OCI-LY3 (cell line): Measurements from ENCODE around the gene NR2C2.

ENCODE experiments used
- EZH2phosphoT487 ChIP-seq: fragments of 200-600 bp; shearing (Covaris generic); IDR thresholded peaks from 2 replicates; pipeline ENCODE4 v1.6.1; 2018; ENCODE audit warnings: antibody characterized with exemption, mixed run types, low read depth
- TF ChIP-seq, protein P1 (sequence below): fragments of 200-600, 300-600 bp; sonication (generic); IDR thresholded peaks from 2 replicates; pipeline ENCODE4 v1.5.1; 2014; ENCODE audit warnings: antibody characterized with exemption, low read length, low read depth

DNA sequence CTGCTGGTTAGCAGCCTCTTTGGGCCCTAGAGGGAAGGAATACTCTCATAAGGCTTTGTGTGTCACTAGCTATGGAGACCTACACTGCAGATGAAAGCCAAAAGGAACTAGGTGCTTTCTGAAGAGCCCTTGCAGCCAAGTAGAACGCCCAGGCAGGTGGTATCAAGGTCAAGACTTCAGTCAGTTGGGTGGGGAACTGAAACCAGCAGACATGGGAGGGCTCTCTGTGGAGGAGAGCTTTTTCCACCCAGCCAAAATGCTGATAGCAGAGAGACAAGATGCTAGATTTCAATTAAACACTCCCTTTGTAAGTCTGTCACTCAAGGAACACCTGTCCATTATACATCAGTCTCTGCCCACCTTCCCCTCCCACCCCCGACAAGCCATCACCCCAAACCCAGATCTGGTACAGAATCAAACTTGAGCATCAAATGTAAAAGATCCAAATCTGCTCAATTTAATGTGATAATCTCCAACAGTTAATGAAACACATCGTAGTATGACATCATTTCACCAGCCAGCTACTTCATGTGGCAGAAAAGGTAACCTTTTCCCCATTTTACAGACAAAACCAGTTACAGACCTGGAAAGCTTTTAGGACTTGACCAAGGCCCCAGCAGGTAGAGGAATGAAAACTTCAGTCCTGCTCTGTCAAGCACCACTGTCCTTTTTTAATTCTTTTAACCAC, 103.2 kb downstream of the NR2C2 start:
- TF ChIP-seq, protein P1, sequence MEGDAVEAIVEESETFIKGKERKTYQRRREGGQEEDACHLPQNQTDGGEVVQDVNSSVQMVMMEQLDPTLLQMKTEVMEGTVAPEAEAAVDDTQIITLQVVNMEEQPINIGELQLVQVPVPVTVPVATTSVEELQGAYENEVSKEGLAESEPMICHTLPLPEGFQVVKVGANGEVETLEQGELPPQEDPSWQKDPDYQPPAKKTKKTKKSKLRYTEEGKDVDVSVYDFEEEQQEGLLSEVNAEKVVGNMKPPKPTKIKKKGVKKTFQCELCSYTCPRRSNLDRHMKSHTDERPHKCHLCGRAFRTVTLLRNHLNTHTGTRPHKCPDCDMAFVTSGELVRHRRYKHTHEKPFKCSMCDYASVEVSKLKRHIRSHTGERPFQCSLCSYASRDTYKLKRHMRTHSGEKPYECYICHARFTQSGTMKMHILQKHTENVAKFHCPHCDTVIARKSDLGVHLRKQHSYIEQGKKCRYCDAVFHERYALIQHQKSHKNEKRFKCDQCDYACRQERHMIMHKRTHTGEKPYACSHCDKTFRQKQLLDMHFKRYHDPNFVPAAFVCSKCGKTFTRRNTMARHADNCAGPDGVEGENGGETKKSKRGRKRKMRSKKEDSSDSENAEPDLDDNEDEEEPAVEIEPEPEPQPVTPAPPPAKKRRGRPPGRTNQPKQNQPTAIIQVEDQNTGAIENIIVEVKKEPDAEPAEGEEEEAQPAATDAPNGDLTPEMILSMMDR, result no peak
- no peak for TF ChIP-seq EZH2phosphoT487
